GM18511 (cell line): Measurements from ENCODE around the gene ZDHHC4.

ENCODE experiments used
- ATAC-seq: cut with Tn5 transposase; IDR thresholded peaks from one replicate; pipeline ENCODE4 v1.9.1; 2021; ENCODE audit warnings: mild to moderate bottlenecking, moderate library complexity; ENCODE audit not compliant: unreplicated experiment

The ZDHHC4 gene

DNA sequence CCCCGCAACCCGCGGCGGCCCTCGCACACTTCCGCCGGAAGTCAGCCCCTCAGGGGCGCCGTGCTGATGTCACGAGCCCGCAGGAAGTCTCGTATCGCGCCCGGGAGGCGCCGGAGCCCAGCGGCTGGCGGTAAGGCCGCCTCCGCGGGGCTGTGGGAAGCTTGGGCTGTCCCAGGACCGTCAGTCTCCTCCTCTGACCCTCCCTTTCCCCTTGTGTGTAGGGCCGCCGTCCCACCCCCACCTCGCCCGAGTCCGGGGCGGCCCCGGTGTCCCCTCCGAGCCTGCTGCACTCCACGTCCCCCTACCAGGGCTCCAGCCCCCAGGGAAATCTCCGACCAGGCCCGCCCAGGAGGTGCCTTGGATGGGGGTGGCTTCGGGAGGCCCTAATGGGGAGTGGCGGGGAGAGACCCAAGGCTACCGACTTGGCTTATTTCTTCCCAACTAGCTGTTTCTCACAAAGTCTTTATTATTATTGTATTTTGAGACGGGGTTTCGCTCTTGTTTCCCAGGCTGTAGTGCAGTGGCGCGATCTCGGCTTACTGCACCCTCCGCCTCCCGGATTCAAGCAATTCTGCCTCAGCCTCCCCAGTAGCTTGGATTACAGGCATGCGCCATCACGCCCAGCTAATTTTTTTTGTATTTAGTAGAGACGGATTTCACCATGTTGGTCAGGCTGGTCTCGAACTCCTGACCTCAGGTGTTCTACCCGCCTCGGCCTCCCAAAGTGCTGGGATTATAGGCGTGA is at the start of gene ZDHHC4:
TSS of gene ZDHHC4 (plus strand) at position 86 of the 745 bp plus-strand sequence. CDS start 3,108 bp downstream, outside the sequence.
- peak; percentile 99 for ATAC-seq

DNA sequence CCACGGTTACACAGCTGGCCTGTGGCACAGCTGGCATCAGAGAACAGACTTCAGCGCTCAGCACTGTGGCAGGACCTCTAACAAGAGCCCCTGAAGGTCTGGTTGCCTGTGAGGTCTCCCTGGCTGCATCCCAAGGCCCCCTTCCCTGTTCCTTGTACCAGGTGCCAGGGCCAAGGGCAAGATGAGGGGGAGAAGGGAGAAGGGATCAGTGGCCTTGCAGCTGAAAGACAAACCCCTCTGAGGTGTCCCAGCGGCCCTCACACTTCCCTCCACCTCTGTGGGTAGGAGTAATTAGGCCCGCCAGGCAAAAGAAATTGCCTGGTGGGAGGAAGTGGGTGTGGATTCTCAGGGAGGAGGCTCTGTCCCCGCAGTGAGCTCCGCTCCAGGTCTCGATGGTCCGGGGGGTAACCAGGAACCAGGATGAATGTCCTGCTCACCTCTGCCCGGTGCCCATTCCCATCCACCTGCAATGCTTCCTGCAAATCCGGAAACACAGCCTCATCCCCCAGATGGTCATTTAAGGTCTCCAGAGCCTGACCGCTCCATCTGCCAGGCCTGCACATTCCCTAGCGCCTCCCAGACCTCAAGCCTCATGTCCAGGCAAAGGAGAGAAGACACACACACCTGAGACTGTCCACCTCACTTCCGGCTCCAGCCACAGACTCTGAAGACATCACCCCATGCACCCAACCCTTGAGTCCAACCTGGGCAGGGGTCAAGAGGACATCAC is 48.7 kb upstream of the ZDHHC4 start:
- no peak for ATAC-seq

DNA sequence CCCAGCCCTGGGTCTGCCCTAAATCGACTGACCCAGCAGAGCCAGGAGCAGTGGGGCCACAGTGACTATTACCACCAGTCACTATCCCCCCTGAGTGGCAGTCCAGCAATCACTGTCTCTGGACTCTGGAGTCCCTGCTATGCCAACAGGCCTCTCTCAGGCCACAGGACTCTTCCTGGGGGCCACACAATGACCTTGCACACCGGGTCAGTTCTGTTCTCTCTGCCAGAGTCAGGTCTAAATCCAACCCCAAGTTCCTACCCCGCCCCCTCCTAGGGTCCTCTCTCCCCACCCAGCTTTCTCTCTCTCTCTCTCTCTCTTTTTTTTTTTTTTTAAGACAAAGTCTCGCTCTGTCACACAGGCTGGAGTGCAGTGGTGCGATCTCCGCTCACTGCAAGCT is 47.6 kb upstream of the ZDHHC4 start:
- no peak for ATAC-seq

DNA sequence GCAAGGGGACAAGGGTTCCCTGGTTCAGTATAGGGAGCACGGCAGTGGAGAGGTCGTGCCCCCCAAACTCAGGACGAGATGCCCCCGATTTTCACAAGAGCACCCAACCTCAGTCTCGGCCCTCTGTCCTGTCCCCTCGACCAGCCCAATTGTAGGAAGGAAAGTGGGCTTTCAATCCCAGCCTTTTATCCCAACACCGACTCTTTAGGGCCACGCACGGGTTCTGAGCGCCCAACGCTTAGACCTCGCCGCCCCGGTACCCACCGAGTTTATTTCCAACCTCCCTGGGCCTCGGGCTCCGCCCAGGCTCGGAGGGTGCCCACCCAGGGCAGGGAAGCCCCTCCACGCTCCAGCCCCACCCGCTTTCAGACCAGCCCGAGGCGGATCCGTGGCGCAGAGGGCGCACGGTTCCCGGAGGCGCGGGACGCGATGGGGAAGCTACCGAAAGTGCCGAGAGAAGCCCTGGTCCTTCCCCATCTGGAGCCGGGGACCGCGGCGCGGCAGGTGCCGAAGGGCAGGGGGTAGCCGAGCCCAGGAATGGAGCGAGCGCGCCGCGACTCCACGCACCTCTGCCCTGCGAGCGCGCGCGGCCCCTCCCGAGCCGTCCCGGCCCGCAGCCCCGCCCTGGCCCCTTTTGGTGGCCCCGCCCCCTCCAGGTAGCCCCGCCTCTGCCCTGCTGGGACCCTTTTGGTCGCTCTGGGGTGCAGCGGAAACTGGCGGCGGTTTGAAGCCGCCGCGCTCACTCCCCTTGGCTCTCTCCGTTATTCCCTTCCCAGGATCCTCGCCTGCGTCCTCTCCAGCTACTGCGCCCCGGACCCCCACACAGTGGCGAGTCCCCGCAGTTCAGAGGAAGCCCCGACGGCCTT is 46.4 kb upstream of the ZDHHC4 start:
- no peak for ATAC-seq

DNA sequence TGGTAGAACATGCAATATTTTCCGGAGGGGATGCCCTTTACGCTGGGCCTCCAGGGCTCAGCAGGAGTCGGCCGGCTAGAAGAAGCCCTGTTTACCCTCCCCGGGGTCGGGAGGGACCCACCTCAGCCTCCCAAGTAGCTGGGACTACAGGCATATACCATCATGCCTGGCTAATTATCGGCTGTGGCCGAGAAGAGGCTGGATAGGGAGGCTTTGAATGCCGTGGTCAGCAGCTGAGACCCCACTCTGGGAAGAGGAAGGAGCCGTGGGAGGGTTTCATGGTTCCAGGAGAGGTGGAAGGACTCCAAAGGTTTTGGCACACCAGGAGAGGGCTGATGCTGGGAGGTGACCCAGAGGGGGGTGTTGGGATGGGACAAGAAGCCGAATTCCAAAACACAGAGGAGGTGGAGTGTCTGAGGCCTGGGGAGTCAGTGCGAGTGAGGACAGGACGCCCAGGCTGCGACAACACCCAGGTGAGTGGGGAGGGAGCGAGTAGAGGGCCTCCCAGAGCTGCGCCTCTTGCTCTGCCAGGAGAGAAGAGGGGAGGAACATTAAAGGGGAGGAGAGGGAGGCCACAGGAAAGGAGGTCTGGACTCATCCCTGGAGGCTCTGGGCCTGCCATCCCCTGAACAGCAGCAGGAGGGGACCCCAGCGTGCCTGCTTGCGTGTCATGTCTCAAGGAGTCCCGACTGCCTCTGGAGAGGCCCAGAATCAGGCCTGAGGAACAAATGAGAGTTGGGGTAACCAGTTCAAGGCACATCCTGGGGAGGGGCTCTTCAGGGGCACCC is 45.6 kb upstream of the ZDHHC4 start:
- no peak for ATAC-seq

DNA sequence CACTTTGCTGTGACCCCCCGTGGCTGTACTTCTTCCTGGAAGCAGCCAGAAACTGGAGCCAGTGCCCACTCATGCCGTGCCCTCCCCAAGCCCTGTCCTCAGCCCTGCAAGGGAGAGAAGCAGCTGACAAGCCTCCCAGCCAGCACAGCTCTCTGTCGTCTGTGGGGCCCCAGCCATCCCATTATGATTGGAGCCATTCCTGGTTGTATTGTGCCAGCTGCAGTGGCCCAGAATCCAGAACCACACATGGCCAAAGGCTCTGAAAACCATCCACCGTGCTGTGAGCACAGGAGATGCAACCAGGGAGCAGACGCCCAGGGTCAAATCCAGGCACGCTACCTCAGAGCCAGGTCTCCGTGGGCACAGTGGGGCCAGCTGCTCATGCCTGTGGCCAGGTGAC is 44.7 kb upstream of the ZDHHC4 start:
- no peak for ATAC-seq

DNA sequence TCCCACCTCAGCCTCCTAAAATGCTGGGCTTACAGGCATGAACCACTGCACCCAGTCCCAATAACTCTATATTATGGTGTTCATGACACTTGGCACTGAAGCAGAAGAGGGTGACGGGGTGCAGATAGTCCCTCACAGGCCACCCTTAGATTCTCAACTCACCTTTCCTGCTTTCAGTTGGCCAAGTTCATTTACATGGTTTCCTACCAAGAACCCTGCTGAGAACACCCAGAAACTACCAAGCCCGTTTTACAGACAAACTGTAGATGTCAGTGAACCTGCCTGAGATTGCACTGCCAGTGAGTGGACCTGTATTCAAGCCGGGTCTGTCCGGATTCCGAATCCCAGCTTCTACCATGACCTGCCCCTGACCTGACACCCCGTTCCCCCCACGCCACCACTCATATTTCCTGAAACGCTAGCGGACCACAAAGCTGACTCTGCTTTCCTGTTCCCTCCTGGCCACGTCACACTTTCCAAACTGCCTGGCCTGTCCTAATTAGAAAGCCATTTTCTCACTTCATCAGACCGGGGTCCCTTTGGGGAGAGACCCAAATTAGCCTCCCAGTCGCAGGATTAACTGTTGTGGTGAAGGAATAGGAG is 43.3 kb upstream of the ZDHHC4 start:
- peak; percentile 60 for ATAC-seq

DNA sequence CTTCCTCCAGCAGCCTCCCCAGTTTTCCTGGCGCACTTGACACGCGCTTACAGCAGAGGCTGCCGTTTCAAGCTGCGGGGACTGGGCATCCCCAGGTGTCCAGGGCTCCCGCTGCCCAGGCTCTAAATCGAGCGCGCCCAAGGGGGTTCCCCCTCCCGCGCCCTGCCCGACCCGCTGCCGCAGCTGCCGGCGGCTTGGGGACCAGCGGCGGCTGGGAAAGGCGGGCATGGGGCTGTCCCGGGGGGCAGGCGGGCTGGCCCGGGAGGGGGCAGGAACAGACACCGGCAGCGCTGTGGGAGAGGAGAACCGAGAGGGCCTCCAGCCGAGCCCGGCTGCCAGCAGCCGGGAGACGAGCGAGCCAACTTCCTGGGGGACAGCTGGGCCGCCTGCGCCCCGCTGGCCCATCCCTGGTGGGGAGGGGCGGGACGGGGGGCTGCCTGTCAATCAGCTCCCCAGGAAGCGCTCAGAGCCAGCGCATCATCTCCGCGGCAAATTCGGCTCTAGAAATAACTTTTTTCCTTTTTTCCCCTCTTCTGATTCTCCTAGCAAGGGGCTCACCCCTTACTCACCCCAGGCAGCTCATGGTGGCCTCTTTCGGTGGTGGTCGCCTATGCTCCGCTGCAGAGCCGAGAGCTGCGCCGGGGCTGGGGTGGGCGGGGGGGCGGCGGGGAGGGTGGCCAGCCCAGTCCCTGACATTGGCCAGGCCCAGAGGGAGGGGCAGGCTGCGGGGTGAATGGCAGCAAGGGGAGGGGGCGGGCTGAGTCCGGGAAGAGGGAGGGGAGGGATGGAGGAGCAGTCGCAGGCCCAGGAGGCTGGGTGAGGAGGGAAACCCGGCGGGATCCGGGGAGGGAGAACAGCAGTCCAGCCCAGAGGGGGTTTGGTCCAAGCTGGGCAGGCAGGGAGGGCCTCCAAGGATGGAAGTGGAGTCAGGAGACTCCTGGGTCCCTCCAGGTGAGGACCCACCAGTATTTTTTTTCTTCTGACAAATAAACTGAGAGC is 40.7 kb upstream of the ZDHHC4 start:
- ATAC-seq: no peak

DNA sequence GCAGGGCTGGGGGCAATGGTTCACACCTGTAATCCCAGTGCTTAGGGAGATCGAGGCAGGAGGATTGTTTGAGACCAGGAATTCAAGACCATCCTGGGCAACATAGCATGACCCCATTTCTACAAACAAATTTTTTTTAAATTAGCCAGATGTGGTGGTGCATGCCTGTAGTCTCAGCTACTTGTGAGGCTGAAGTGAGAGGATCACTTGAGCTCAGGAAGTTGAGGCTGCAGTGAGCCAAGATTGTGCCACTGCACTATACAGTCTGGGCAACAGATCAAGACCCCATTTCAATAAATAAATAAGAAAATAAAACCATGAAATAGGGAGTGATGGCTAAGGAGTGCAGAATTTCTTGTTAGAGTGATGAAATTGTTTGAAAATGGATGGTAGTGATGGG is 34.9 kb upstream of the ZDHHC4 start:
- no peak for ATAC-seq

DNA sequence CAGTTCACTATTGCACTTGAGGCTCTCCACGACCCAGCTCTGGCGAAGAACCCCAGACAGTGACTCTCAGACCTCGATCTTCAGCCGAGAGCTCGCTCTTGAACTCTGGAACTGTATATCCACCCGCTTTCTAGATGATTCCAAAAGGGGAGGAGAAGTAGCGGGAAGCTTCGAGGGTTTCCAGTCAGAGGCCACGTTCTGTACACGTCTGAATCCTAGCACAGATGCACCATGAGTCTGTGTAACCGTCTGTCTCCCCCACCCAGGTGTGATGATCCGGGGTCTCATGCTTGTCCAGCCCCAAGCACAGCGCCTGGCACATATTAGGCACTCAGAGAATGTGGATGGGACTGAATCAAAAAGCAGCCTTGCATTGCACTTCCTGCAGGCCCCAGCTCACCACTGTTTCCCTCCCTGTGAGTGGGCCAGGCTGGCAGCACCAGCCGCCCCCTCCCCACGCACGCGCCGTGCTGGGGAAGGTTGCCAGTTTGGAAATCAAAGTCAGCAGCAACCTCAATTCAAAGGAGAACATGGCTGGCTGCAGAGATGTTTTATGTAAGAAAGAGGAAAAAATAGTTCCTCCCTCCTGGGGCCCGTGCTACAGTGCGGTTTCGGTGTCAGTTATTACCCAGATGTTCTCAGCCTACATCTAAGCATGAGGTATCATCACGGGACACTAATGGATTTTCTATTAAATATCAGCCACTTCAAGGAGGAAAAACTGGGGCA is 31.7 kb upstream of the ZDHHC4 start:
- peak; percentile 62 for ATAC-seq

DNA sequence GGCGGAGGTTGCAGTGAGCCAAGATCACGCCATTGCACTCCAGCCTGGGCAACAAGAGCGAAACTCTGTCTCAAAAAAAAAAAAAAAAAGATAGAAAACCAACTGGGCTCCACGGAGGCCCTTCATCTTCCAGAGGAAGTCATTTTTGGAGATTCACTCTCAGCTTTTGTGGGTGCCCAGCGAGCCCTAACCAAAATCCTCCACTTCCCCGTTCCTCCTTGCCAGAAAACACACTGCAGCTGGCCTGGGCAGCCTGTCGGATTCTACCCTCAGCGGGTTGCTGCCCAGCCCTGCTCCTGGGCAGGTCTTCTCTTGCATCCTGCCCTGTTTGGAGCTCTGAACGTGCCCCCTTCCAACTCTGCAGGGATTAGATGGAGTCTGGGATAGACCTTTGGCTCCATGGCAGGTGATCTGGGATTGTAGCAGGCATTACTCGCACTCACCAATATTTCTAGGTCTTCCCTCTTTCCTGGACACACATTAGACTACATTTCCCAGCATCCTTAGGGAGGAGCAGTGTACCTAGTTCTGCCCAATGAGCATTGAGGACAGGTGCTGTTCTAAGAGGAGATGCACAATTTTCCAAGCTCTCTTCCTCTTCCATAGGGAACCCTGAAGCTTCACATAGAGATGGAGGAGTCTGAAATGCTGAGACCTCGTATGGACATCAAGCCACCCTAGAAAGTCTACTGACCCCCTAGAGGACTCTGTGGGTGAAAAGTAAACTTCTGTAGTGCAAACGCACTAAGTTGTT is 30.6 kb upstream of the ZDHHC4 start:
- no peak for ATAC-seq

DNA sequence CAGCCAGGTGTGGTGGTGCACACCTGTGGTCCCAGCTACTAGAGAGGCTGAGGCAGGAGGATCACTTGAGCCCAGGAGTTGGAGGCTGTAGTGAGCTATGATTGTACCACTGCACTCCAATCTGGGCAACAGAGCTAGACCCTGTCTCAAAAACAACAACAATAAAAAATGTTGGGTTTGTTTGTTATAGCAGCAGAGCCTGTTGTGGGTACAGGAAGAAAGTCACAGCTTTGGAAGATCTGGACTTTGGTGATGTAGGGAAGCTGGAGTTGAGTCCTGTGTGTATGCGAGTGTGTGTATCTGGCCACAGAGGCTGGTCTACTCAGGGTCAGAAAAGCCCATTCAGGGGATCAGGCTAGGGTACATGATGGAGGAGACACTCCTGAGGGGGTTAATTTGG is 29.9 kb upstream of the ZDHHC4 start:
- ATAC-seq: no peak

DNA sequence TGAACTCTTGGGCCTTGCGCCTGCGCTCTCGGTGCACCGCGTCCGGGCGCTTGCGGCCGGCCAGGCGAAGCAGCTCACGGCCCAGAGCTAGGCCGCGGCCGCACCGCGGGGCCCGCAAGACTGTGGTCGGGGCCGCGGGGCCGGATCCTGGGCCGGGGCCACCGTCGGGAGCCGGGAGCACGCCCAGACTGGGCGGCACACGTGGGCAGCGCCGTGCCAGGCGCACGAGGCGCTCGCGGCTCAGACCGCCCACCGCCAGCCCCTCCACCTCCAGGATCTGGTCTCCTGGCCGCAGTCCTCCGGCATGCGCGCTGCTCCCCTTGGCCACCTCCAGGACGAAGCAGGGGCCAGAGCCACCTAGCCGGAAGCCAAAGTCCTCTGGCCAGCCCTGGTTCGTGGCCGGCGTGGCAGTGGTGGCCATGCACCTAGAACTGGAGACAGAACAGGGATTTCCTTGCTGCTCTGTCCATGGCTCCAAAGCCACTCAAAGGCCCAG is 26.2 kb upstream of the ZDHHC4 start, which contains the start of gene GRID2IP:
TSS of gene GRID2IP (minus strand) at position 446 of the 496 bp plus-strand sequence. CDS start at position 421, 25 bp downstream.
- ATAC-seq: no peak

DNA sequence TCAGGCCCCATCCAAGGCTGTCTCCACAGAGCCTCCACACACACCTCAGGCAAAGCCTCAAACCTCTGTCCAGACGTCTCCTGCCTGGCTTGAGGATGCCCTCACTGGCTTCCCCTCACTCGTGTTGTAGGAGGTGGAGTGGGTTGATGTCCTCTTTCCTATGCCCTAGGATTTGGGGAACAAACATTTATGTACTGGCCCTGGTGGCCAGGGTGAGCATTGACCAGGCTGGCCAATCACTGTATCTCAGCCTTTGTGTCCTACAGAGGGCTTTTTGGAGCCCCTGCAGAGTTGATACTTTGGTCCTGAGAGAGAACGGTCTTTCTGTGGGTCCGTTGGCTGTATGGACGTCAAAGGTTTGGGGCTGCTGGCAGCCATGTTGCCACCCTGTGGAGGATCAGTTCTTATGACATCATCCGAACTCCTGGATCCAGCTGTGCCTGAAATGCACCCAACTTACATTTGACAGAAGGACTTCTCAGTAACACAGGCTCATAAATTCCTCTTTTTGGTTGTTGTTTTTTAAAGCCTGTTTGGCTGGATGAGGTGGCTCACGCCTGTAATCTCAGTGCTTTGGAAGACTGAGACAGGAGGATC is 23.7 kb upstream of the ZDHHC4 start:
- ATAC-seq: no peak

DNA sequence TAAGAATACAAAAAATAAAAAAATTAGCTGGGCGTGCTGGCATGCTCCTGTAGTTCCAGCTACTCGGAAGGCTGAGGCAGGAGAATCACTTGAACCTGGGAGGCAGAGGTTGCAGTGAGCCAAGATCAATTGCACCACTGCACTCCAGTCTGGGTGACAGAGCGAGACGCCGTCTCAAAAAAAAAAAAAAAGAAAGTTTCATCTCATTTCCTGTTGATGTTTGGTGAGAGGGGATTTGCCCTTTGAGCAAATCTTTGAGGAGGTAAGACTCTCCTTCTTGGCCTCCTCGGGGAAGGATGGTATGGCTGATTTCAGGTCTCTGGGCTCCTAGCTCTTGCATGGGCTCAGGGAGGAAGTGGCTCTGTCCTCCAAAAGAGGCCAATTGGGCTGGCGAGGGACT is 22.4 kb upstream of the ZDHHC4 start:
- no peak for ATAC-seq

DNA sequence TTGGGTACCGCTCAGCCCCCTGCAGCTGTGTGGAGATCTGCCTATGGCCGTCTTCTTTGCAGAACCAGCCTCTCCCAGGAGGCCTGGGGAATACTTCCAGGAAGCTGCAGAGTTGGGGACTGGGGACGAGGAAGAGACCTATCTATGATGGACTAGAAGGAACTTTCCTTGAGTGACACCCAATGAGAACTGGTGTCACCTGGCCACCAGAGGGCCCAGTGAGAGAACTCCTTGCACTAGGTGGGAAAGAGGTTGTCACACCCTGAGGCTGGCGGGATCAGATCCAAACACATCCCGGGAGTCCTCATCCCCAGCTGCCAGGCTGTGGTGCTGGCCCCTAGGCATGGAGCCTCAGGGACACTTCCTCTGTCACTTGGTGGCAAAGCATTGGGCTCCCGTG is 21.1 kb upstream of the ZDHHC4 start:
- ATAC-seq: no peak

DNA sequence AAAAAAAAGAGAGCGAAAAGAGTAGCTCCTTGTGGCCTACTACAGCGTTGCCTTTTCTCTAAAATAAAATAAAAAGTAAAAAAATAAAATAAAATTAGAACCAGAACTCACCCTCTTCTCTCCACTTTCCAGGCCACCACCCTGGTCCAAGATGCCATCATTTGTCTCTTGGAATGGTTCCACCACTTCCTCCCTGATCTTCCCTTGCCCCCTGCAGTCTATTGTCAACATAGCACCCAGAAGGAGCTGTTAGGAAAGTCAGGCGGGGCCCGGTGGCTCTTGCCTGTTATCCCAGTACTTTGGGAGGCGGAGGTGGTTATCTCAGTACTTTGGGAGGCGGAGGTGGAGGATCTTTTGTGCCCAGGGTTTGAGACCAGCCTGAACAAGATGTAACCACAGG is 18.4 kb upstream of the ZDHHC4 start:
- peak; percentile 45 for ATAC-seq
